ENCODE data around the gene ZSCAN5A. TPM values are rescaled to one million over a fixed set of nuclear protein-coding genes. Genes with fewer than 3 reads are reported as not detected.

The ZSCAN5A gene
- total RNA-seq, 4 donors from 2014 or later, result 5.9 to 10.0 (median 7.0) TPM

- TF ChIP-seq, protein P1, sequence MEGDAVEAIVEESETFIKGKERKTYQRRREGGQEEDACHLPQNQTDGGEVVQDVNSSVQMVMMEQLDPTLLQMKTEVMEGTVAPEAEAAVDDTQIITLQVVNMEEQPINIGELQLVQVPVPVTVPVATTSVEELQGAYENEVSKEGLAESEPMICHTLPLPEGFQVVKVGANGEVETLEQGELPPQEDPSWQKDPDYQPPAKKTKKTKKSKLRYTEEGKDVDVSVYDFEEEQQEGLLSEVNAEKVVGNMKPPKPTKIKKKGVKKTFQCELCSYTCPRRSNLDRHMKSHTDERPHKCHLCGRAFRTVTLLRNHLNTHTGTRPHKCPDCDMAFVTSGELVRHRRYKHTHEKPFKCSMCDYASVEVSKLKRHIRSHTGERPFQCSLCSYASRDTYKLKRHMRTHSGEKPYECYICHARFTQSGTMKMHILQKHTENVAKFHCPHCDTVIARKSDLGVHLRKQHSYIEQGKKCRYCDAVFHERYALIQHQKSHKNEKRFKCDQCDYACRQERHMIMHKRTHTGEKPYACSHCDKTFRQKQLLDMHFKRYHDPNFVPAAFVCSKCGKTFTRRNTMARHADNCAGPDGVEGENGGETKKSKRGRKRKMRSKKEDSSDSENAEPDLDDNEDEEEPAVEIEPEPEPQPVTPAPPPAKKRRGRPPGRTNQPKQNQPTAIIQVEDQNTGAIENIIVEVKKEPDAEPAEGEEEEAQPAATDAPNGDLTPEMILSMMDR (IDR thresholded peaks at IDR 0.05; ENCODE audit: low read depth), result no peak
Measured at GRCh38 chr19:56223481-56223880, 91.2 kb downstream of the ZSCAN5A start.

GRCh38 chr19:56222901-56223300 lies 91.7 kb downstream of the ZSCAN5A start:
- TF ChIP-seq, protein P1 (IDR thresholded peaks at IDR 0.05; ENCODE audit: low read depth), result no peak

DNA sequence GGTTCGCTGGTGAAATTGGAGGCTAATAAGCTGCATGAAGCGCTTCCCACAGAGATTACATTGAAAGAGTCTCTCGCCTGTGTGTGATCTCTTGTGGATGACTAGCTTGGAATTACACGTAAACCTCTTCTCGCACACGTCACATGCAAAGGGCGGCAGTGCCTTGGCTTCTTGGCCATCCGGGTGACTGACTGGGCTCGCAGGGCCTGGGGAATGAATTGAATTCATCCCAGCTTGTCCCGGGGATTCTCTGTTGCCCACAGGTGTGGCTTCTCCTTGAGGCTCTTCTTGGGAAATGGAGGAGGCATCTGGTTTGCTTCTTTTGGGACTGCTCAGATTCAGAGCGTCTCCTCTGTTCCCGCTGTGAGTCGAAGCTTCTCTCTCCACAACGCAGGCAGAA lies 92.8 kb downstream of the ZSCAN5A start:
- TF ChIP-seq, protein P1 (IDR thresholded peaks at IDR 0.05; ENCODE audit: low read depth), result no peak

DNA sequence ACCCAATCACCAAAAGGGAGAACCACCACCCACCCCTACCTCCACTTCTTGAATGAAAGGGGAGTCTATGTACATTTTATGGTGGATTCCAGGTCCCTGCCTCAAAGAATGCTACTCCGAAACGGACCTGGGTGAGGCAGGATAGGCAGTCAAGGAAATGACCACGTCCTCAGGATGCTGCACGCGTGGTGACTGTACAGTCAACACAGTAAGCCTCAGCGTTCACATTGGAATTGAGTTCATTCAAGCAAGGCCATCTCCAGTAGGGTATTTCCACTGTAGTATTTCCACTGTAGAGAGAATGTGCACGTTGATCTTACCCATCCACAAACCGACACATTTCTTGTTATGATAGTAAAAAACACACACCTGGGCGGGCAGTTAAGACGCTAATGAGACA lies 95.7 kb downstream of the ZSCAN5A start:
- TF ChIP-seq, protein P1 (IDR thresholded peaks at IDR 0.05; ENCODE audit: low read depth), result no peak

DNA sequence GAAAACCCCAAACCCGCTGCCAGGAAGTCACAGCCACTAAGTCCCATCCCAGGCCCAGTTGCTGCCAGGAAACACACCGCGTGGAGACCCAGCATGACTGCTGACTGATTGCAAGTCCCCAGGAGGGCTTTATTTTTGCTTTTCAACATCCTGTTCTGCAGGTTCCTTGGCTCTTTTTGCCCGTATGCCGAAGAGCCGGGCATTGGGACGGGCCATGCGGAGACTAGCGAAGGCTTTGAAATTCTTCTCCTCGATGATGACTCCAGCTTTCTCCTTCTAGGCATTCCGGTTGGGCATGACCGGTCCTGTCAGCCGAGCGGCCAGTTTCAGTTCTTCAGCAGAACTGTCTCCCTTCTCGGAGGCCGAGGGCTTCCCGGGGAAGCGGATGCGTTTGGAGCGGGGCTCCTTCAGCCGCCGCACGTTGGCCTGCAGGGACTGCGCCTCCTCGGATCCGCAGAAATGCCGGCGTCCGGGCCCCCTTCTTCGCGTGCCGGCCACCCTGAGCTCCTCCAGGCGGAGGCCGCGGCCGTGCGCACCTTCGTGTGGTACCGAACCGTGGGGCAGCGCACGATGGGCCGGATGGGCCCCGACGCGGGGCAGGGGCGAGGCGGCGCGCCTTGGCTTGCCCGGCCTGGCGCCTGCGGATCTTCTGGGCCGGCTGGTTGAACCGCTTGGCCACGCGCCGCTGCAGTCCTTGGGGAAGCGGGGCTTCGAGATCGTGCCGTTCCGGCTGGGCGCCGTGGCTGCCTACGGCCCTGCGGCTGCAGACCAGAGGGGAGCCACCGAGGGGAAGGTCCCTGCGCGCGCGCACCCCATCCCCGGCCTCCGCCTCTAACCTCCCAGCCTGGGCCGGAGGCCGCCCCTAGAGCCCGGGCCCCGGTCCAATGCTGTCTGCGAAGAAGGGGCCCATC lies 97.3 kb downstream of the ZSCAN5A start:
- TF ChIP-seq, protein P1 (IDR thresholded peaks at IDR 0.05; ENCODE audit: low read depth), result no peak

- TF ChIP-seq, protein P1 (IDR thresholded peaks at IDR 0.05; ENCODE audit: low read depth), result no peak
Measured at GRCh38 chr19:56211718-56212117, 102.9 kb downstream of the ZSCAN5A start.

- TF ChIP-seq, protein P1 (IDR thresholded peaks at IDR 0.05; ENCODE audit: low read depth), result no peak
Measured at GRCh38 chr19:56209091-56209490, 105.5 kb downstream of the ZSCAN5A start.

All from subcutaneous adipose tissue (tissue), 4 donors.